ENCODE results near the gene TARM1.
"Not testable (repeated sequence)": the region's sequence is repeated elsewhere in the genome, so short reads cannot be mapped to it uniquely, and the experiment has no call there.

Gene TARM1

GRCh38 chr19:54099903-54100255 lies 18.7 kb upstream of the TARM1 start:
- DNase-seq (ENCODE audit: low read depth), result not testable (repeated sequence)

- DNase-seq (ENCODE audit: low read depth), result no peak
Observed at GRCh38 chr19:54099190-54099902, 18.2 kb upstream of the TARM1 start.

- DNase-seq (ENCODE audit: low read depth), result no peak
Observed at GRCh38 chr19:54096617-54097106, 15.5 kb upstream of the TARM1 start.

GRCh38 chr19:54095859-54096616 lies 14.9 kb upstream of the TARM1 start:
- DNase-seq (ENCODE audit: low read depth), result not testable (repeated sequence)

- DNase-seq (ENCODE audit: low read depth), result no peak
Observed at GRCh38 chr19:54095136-54095858, 14.1 kb upstream of the TARM1 start.

GRCh38 chr19:54094426-54095000 lies 13.3 kb upstream of the TARM1 start:
- DNase-seq (ENCODE audit: low read depth), result no peak

GRCh38 chr19:54084410-54084809 lies 3.2 kb upstream of the TARM1 start:
- DNase-seq (ENCODE audit: low read depth), result no peak

GRCh38 chr19:54077334-54077733 lies 3.8 kb downstream of the TARM1 start:
- DNase-seq (ENCODE audit: low read depth), result no peak

- no peak for DNase-seq (ENCODE audit: low read depth)
Observed at GRCh38 chr19:54074851-54075250, 6.3 kb downstream of the TARM1 start.

GRCh38 chr19:54073829-54074228 lies 7.3 kb downstream of the TARM1 start:
- no peak for DNase-seq (ENCODE audit: low read depth)

GRCh38 chr19:54069470-54069869 lies 11.7 kb downstream of the TARM1 start:
- no peak for DNase-seq (ENCODE audit: low read depth)

- no peak for DNase-seq (ENCODE audit: low read depth)
Observed at GRCh38 chr19:54063350-54064116, 17.6 kb downstream of the TARM1 start, which contains the start of gene VSTM1. TSS of gene VSTM1 (minus strand) at chr19:54063897. CDS start at chr19:54063777, 120 bp downstream.

GRCh38 chr19:54062643-54063042 lies 18.5 kb downstream of the TARM1 start:
- no peak for DNase-seq (ENCODE audit: low read depth)

GRCh38 chr19:54047616-54048015 lies 33.5 kb downstream of the TARM1 start:
- no peak for DNase-seq (ENCODE audit: low read depth)

GRCh38 chr19:54045771-54046170 lies 35.4 kb downstream of the TARM1 start:
- DNase-seq (ENCODE audit: low read depth), result no peak

- DNase-seq (ENCODE audit: low read depth), result no peak
Observed at GRCh38 chr19:54042989-54043388, 38.2 kb downstream of the TARM1 start.

GRCh38 chr19:54041969-54042606 lies 39.1 kb downstream of the TARM1 start:
- DNase-seq (ENCODE audit: low read depth), result no peak

- DNase-seq (ENCODE audit: low read depth), result no peak
Observed at GRCh38 chr19:54040003-54040402, 41.2 kb downstream of the TARM1 start.

GRCh38 chr19:54036542-54036941 lies 44.6 kb downstream of the TARM1 start:
- not testable (repeated sequence) for DNase-seq (ENCODE audit: low read depth)

GRCh38 chr19:54035215-54036178 lies 45.7 kb downstream of the TARM1 start:
- DNase-seq (ENCODE audit: low read depth), result no peak

Measured in stimulated activated CD8-positive, alpha-beta memory T cell treated with anti-CD3 and anti-CD28 coated beads, Interleukin-12 subunit alpha, Interleukin-12 subunit beta, amount 100 ng/mL, for 1 hour (primary cell).